Measurements from ENCODE around the gene CEP192.
"Not testable (repeated sequence)": the region's sequence is repeated elsewhere in the genome, so short reads cannot be mapped to it uniquely, and the experiment has no call there.

Gene CEP192

GRCh38 chr18:13070460-13070859 is 79.3 kb downstream of the CEP192 start:
- ChIA-PET POLR2A (no interaction called here), CTCF (interaction anchor here (0.8 to 1.7 kb wide), 4 partner anchors 9 to 25 kb away, joined by 3 to 5 read pairs (median 3); no protein-coding TSS in a partner anchor)
- DNase-seq (ENCODE audit: extremely low spot score) = no peak
- no peak for TF ChIP-seq CTCF (IDR thresholded peaks at IDR 0.05; ENCODE audit: control extremely low read depth, extremely low read depth, low read depth, missing control alignments)

GRCh38 chr18:13076886-13077285 is 85.7 kb downstream of the CEP192 start:
- ChIA-PET POLR2A (no interaction called here), CTCF (no interaction called here)
- no peak for DNase-seq (ENCODE audit: extremely low spot score)
- TF ChIP-seq CTCF (IDR thresholded peaks at IDR 0.05; ENCODE audit: control extremely low read depth, extremely low read depth, low read depth, missing control alignments) = no peak

- POLR2A ChIA-PET = no interaction called here
- no peak for TF ChIP-seq CTCF (IDR thresholded peaks at IDR 0.05; ENCODE audit: control extremely low read depth, extremely low read depth, low read depth, missing control alignments)
- CTCF ChIA-PET = no interaction called here
- DNase-seq (ENCODE audit: extremely low spot score) = no peak
These were observed 86.3 kb downstream of the CEP192 start for GRCh38 chr18:13077473-13077872.

GRCh38 chr18:13078065-13078464 is 86.9 kb downstream of the CEP192 start:
- DNase-seq (ENCODE audit: extremely low spot score); CTCF ChIA-PET; POLR2A ChIA-PET: not testable (repeated sequence)

- no peak for DNase-seq (ENCODE audit: extremely low spot score)
- ChIA-PET POLR2A (no interaction called here), CTCF (no interaction called here)
- no peak for TF ChIP-seq CTCF (IDR thresholded peaks at IDR 0.05; ENCODE audit: control extremely low read depth, extremely low read depth, low read depth, missing control alignments)
These were observed 95.7 kb downstream of the CEP192 start for GRCh38 chr18:13086906-13087305.

- ChIA-PET POLR2A (no interaction called here), CTCF (interaction anchor here (1.2 to 1.7 kb wide), 4 partner anchors 11 to 43 kb away, joined by 3 to 4 read pairs (median 3); no protein-coding TSS in a partner anchor)
- no peak for TF ChIP-seq CTCF (IDR thresholded peaks at IDR 0.05; ENCODE audit: control extremely low read depth, extremely low read depth, low read depth, missing control alignments)
- DNase-seq (ENCODE audit: extremely low spot score) = no peak
These were observed 104.3 kb downstream of the CEP192 start for GRCh38 chr18:13095466-13095865.

- no peak for DNase-seq (ENCODE audit: extremely low spot score)
- CTCF ChIA-PET = no interaction called here
- TF ChIP-seq CTCF (IDR thresholded peaks at IDR 0.05; ENCODE audit: control extremely low read depth, extremely low read depth, low read depth, missing control alignments) = no peak
- POLR2A ChIA-PET = no interaction called here
These were observed 105.1 kb downstream of the CEP192 start for GRCh38 chr18:13096232-13096631.
